Articular chondrocyte of knee joint (primary cell): ENCODE data around the gene SLC6A13. TPM values are rescaled to one million over a fixed set of nuclear protein-coding genes. Genes with fewer than 3 reads are reported as not detected.

Experiments
- total RNA-seq: library from RNA; depleted of rRNA; stranded (reverse); fragments of >200 nt; gene quantifications from 2 replicates; pipeline ENCODE4 v1.2.3, GENCODE V29; 2012

The SLC6A13 gene
- total RNA-seq = 0.32 TPM in 1 of 2 replicates, not detected in the other

GRCh38 chr12:262817-263216, at the start of gene SLC6A13:
Gene SLC6A13, minus strand, starts transcription at chr12:262836. Its CDS starts 2,784 bp downstream, at chr12:260052.

GRCh38 chr12:214003-214741, 48.5 kb downstream of the SLC6A13 start, which contains the start of gene SLC6A12:
Gene SLC6A12, minus strand, starts transcription at chr12:214157. Its CDS starts 4,171 bp downstream, at chr12:209986.

Other genes with a start within 250 kb of the SLC6A13 start
- 0.65 TPM in 2 replicates for gene IQSEC3, start 196.1 kb downstream of the SLC6A13 start, total RNA-seq
- gene SLC6A12, start 48.7 kb downstream of the SLC6A13 start, total RNA-seq = not detected in 2 replicates
- gene KDM5A, start 126.5 kb upstream of the SLC6A13 start, total RNA-seq = 64.3 and 64.9 TPM in 2 replicates
- gene CCDC77, start 138.8 kb upstream of the SLC6A13 start, total RNA-seq = 8.9 and 11.8 TPM in 2 replicates
- gene B4GALNT3, start 197.1 kb upstream of the SLC6A13 start, total RNA-seq = 3.1 and 3.8 TPM in 2 replicates